Esophagus muscularis mucosa (tissue), 4 donors: ENCODE measurements around the gene TBC1D9B.

ENCODE experiments used
- EP300 ChIP-seq: sonication (generic); formaldehyde crosslinking; IDR thresholded peaks from one replicate; pipeline ENCODE4 v1.6.1; 2017; ENCODE audit warnings: antibody characterized with exemption
- POLR2A ChIP-seq: fragments of 450-650 bp; IDR thresholded peaks from one replicate; pipeline ENCODE4 v1.6.1; 2017; ENCODE audit warnings: antibody characterized with exemption, moderate library complexity, mild to moderate bottlenecking, low read depth
- POLR2AphosphoS5 ChIP-seq, 2 donors: sonication (generic); formaldehyde crosslinking; IDR thresholded peaks; one replicate each; pipeline ENCODE4 v1.6.1; 2017; ENCODE audit warnings: antibody characterized with exemption in 2 of 2
- TF ChIP-seq, protein P1 (sequence below), 3 experiments: fragments of 200-600 bp in 2 of 3; fragments of 450-650 bp in 1 of 3; sonication (generic) in 2 of 3; IDR thresholded peaks; one replicate each; pipeline ENCODE4 v1.5.1; 2017 to 2019; ENCODE audit warnings: antibody characterized with exemption in 3 of 3, mild to moderate bottlenecking in 2 of 3, moderate library complexity in 1 of 3

DNA sequence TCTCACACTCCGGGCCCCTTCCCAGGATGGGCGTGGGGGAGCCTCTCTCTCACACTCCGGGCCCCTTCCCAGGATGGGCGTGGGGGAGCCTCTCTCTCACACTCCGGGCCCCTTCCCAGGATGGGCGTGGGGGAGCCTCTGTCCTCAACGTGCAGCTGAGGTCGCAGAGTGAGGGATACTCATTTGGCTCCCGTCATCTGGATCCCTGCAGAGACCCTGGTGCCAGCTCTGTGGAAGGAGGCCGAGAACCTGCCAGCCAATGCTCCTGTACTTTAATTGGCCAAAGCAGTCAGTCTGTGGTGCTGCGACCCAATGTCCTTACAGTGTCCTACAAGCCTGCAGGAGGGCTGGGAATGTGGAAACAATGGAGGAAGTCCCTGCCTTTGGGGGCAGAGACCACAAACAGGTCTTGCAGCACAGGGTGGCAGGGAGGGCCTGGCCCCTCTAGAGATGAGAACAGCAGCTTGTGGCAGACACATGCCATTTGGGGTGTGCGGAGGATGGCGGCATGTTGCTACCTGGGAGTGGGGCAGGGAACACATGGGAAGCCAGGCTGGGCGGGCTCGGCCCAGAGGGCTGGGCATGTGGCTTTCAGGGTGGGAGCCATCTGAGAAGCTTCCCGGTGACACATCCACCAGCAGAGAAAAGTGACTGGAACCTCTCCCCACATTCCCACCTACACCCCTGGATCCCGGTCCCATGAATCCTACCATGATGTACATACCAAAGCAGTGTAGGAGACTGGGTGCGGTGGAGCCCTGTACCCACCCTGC, 35.5 kb downstream of the TBC1D9B start:
- TF ChIP-seq, protein P1, sequence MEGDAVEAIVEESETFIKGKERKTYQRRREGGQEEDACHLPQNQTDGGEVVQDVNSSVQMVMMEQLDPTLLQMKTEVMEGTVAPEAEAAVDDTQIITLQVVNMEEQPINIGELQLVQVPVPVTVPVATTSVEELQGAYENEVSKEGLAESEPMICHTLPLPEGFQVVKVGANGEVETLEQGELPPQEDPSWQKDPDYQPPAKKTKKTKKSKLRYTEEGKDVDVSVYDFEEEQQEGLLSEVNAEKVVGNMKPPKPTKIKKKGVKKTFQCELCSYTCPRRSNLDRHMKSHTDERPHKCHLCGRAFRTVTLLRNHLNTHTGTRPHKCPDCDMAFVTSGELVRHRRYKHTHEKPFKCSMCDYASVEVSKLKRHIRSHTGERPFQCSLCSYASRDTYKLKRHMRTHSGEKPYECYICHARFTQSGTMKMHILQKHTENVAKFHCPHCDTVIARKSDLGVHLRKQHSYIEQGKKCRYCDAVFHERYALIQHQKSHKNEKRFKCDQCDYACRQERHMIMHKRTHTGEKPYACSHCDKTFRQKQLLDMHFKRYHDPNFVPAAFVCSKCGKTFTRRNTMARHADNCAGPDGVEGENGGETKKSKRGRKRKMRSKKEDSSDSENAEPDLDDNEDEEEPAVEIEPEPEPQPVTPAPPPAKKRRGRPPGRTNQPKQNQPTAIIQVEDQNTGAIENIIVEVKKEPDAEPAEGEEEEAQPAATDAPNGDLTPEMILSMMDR (IDR thresholded peaks at IDR 0.05): no peak
- TF ChIP-seq POLR2AphosphoS5 (IDR thresholded peaks at IDR 0.05): no peak
- no peak for TF ChIP-seq POLR2A
- TF ChIP-seq EP300: no peak
